ENCODE data around the gene C21orf91. TPM values are rescaled to one million over a fixed set of nuclear protein-coding genes. Genes with fewer than 3 reads are reported as not detected.

Gene C21orf91
- total RNA-seq, 8 experiments from 2014 or later = 5.9 to 22.2 (median 12.6) TPM

DNA sequence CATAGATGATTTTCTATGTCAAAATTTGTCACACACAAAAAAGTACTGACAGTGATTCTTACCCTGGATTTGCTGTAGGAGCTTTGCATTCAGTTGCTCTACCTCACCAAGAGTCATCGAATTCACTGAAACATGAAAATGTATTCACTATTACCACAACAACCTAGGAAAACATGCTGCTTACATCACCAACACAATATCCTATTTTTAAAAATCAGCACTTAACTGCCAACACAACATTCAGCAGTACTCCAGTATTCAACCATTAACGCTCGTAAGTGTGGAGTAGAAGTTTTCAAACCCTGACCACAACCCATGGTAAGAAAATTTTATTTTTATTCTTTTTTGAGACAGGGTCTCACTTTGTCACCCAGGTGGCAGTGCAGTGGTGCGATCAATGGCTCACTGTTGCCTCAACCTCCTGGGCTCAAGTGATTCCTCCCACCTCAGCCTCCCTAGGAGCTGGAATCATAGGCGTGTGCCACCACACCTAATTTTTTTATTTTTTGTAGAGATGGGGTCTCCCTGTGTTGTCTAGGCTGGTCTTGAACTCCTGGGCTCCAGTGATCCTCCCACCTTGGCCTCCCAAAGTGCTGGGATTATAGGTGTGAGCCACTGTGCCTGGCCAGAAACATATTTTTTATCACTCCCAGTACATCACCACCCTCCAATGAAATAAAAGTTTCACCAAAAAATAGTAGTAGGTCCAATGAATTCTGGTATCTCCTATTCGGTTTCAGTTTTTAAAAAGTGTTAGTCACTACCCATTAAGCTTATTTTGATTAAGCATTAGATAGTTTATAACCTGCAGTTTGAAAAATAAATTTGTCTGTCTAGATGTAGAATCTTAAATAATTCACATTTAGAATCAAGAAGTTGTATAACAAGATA lies 23.8 kb downstream of the C21orf91 start:
- in situ Hi-C loops (cut with MboI; ENCODE audit: low pct_unique_long_range_greater_than_20kb in 2 of 9, low sequenced_read_pairs in 9 of 9, unreplicated experiment in 9 of 9) = no loop called here
- H3K4me1 ChIP-seq (replicated peaks in 1 of 2) = no peaks in the 10 kb centered on the region
- no peak overlapping the region for H3K27ac ChIP-seq
- 83 to 100% (median 95%) methylated on average over 1 to 5 of the region's 6 CpGs; no CpG with 5 or more reads in 1 of the 10 experiments for WGBS, 10 experiments
- no peak for ATAC-seq (replicated peaks in 6 of 8)
- H3K4me3 ChIP-seq = no peak overlapping the region

DNA sequence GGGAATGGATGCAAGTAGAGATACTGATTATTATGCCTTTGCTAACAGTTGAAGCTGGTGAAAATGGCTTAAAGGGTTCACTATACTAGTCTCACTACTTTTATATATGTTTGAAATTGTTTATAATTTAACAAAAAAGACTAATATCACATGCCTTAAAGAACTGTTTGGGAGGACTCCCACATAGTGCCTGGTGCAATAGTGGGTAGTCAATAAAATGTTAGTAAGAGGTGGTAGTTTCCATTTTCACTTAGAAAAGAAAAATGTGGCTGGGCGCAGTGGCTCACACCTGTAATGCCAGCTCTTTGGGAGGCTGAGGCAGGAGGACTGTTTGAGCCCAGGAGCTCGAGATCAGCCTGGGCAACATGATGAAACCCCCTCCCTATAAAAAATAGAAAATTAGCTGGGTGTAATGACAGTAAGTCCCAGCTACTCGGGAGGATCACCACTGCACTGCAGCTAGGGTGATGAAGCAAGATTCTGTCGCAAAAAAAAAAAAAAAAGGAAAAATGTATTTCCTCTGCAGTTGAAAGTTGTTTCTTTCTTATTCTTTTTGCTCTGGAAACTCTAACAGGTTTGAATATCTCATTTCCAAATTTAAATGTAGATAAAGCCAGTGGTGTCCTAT lies 24.5 kb downstream of the C21orf91 start:
- H3K27ac ChIP-seq = no peak overlapping the region
- H3K4me3 ChIP-seq = no peak overlapping the region
- 69 to 100% (median 100%) methylated on average over 1 to 4 of the region's 4 CpGs for WGBS, 10 experiments
- in situ Hi-C loops (cut with MboI; ENCODE audit: low pct_unique_long_range_greater_than_20kb in 2 of 9, low sequenced_read_pairs in 9 of 9, unreplicated experiment in 9 of 9) = no loop called here
- H3K4me1 ChIP-seq (replicated peaks in 1 of 2) = no peaks in the 10 kb centered on the region
- ATAC-seq (replicated peaks in 6 of 8) = no peak

DNA sequence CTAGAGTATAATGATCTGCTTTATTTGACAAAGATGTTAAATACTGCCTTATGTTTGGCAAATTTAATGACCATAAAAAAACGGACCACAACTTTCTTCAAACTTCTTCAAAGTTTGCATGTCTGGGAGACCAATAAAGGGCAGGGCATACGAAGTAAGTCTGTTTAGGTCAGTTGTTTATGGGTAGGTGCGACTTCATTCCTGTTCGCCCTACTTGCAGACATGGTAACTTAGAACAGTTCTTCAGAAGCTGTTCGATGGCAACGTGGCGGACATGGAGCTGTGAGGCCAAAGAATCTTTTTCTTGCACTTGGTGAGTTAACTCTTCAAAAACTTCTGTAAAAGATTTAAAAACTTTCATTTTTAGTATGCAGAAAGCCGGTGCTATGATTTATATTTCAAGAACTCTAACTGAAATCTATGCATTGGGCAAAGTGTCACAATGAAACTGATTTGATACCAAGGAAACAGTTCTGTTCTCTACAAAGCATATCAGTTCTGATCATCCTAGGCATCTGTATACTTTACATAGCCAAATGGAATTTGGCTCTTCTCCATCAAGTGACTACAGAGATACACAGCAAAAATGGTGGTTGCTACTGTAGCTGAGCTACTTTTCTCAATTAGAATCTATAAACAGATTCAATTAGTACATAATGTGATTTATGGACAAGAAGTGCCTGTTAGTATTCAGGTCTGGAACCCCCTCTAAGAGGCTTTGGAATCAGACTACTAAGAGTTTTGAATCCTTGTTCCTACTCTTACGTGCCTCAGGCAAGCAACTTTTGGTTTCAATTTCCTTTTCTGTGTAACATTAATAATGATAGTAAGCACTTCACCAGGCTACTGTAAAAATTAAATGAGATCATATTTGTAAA lies 25.7 kb downstream of the C21orf91 start:
- no peak overlapping the region for H3K4me3 ChIP-seq
- H3K4me1 ChIP-seq (replicated peaks in 1 of 2) = no peaks in the 10 kb centered on the region
- H3K27ac ChIP-seq = no peak overlapping the region
- peak in 4 of 8 experiments; percentile 13 to 82 (median 54) for ATAC-seq (replicated peaks in 6 of 8)
- in situ Hi-C loops (cut with MboI; ENCODE audit: low pct_unique_long_range_greater_than_20kb in 2 of 9, low sequenced_read_pairs in 9 of 9, unreplicated experiment in 9 of 9) = no loop called here
- WGBS, 10 experiments = 61 to 96% (median 84%) methylated on average over 3 to 9 of the region's 9 CpGs

DNA sequence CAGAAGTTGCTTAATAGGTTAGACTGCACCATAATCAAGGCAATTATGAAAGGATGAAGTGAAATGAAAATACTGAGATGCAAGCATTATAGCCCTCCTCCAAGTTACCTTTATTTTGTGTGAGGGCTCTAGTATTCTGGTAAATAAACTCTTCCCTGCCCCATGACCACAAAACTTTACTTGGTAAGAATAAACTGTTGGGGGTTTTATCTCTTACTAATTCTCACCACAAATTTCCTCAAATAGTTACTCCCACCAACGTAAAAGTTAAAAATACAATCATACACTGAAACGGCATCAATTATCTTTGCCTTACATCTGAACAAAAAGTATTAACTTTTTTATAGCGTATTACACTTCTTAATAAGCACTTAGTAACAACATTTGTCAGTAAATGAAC lies 29.5 kb downstream of the C21orf91 start:
- Histone ChIP-seq H3K4me3 (no peak overlapping the region), H3K4me1 (replicated peaks in 1 of 2) (no peaks in the 10 kb centered on the region), H3K27ac (no peak overlapping the region)
- in situ Hi-C loops (cut with MboI; ENCODE audit: low pct_unique_long_range_greater_than_20kb in 2 of 9, low sequenced_read_pairs in 9 of 9, unreplicated experiment in 9 of 9) = no loop called here
- 83 to 100% (median 94%) methylated on average over 2 to 3 of the region's 3 CpGs for WGBS, 10 experiments
- ATAC-seq (replicated peaks in 6 of 8) = no peak

DNA sequence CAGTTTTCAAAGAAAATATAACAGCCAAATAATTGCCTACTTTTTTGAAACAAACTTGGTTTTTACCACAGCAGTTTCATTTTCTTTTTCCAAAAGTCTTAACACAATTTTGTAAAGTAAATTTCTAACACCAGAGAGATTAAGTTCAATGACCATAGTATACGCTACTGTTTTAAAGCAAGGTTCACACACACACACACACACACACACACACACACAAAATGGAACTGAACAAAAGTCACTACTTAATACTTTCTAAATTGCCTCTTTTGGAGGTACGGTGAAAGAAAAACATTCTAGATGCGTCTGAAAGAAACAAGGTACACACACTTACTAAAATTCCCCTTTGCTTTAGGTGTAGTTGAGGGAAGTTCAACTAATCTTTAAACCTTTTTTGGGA lies 30.1 kb downstream of the C21orf91 start:
- no peak for ATAC-seq (replicated peaks in 6 of 8)
- WGBS, 10 experiments = 29 to 96% (median 57%) methylated on average over 3 of the region's 3 CpGs; no CpG with 5 or more reads in 2 of the 10 experiments
- H3K4me3 ChIP-seq = no peak overlapping the region
- in situ Hi-C loops (cut with MboI; ENCODE audit: low pct_unique_long_range_greater_than_20kb in 2 of 9, low sequenced_read_pairs in 9 of 9, unreplicated experiment in 9 of 9) = no loop called here
- no peak overlapping the region for H3K27ac ChIP-seq
- no peaks in the 10 kb centered on the region for H3K4me1 ChIP-seq (replicated peaks in 1 of 2)

DNA sequence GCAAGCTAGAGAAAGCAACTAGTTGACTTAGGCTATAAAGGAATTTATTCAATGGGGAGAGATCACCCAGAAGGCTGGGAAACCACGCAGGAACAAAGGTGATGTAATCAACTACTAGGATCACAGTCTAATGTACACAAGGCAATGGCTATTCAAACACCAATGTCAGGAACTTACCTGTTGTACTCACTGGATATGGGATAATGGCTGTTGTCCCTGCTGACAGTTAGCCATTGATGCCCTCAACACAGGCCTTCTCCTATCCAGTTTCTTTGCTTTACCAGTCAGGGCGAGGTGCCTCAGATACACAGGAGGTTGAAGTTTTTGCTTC lies 32.3 kb downstream of the C21orf91 start:
- Histone ChIP-seq H3K4me3 (no peak overlapping the region), H3K4me1 (replicated peaks in 1 of 2) (no peaks in the 10 kb centered on the region), H3K27ac (no peak overlapping the region)
- ATAC-seq (replicated peaks in 6 of 8) = no peak
- 86 to 100% (median 100%) methylated on average over 1 to 2 of the region's 2 CpGs; no CpG with 5 or more reads in 3 of the 10 experiments for WGBS, 10 experiments
- in situ Hi-C loops (cut with MboI; ENCODE audit: low pct_unique_long_range_greater_than_20kb in 2 of 9, low sequenced_read_pairs in 9 of 9, unreplicated experiment in 9 of 9) = no loop called here

DNA sequence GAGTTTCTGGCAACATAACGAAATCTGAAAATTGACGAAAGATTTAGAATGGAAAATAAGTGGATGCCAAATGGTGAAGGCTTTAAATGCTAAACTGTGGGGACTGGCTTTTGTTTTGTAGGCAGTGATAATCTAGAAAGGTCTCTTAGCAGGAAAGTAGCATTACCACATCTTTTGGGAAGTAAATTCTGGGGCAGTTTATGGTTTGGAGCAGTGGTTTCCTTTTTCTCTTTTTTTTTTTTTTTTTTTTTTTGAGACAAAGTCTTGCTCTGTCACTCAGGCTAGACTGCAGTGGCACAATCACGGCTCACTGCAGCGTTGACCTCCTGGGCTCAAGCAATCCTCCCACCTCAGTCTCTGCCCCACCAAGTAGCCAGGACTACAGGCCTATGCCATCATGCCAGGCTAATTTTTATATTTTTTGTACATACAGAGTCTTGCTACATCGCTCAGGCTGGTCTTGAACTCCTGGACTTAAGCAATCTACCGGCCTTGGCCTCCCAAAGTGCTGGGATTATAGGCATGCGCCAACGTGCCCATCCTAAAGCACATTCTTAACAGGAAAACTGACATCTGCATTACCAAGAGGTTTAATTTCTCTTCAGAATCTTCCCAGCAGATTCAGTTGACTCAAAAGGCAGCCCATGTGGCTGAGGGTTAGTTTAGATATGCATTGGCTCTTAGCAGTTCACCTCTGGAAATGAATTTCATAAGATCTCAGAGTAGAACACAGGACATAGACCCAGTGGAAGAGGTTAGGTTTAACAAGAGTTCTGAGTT lies 32.9 kb downstream of the C21orf91 start:
- 70 to 100% (median 97%) methylated on average over 1 to 8 of the region's 8 CpGs; no CpG with 5 or more reads in 1 of the 10 experiments for WGBS, 10 experiments
- H3K4me3 ChIP-seq = no peak overlapping the region
- no peak overlapping the region for H3K27ac ChIP-seq
- in situ Hi-C loops (cut with MboI; ENCODE audit: low pct_unique_long_range_greater_than_20kb in 2 of 9, low sequenced_read_pairs in 9 of 9, unreplicated experiment in 9 of 9) = no loop called here
- no peak for ATAC-seq (replicated peaks in 6 of 8)
- H3K4me1 ChIP-seq (replicated peaks in 1 of 2) = no peaks in the 10 kb centered on the region

DNA sequence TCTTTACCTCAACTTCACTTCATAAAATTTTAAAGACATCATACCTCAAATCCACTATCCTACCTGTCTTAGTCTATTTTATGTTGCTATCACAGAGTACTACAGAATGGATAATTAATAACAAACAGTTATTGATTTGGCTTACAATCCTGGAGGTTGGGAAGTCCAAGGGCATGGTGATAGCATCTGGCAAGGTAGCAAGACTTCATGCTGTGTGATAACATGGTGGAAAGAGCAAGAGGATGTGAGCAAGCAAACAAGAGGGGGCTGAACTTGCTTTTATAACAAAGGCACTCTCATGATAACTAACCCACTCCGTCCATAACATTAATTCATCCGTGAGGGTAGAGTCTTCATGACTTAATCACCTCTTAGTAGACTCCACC lies 33.8 kb downstream of the C21orf91 start:
- no peak for ATAC-seq (replicated peaks in 6 of 8)
- Histone ChIP-seq H3K4me1 (replicated peaks in 1 of 2) (no peaks in the 10 kb centered on the region), H3K4me3 (no peak overlapping the region), H3K27ac (no peak overlapping the region)
- in situ Hi-C loops (cut with MboI; ENCODE audit: low pct_unique_long_range_greater_than_20kb in 2 of 9, low sequenced_read_pairs in 9 of 9, unreplicated experiment in 9 of 9) = no loop called here
- 92 to 100% (median 100%) methylated on average over 1 to 2 of the region's 2 CpGs; no CpG with 5 or more reads in 4 of the 10 experiments for WGBS, 10 experiments

DNA sequence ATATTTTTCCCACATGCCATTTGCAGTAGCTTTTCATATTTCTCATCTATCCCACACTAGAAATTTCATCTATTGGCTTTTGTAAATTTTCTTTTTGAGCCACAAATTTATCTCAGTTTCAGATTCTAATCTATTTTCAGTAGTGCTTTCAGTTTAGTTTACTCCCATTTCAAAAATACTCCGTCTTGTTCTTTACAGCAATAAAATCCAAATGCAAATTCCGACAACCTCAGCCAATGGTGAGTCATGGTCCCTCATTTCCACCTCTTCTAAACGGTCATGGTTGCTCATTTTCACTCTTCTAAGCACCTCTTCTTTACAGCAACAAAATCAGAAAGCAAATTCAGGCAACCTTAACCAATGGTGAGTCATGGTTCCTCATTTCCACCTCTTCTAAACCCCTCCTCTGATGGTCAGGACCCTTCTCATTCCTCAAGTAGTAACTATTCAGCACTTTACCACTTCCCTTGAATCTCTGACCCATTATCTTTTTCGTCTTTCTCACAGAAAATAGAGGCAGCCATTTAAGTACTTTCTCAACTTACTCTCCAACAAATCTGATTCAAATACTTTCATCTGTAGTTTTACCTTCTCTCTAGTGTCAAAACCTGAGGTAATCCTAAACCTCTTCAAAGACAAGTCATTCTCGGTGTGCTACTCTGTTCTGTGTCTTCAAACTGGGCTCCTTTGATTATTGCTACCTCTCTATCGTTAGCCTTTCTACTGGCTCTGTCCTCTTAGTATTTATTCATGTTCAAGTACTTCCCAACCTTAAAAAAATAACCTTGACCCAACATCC lies 34.4 kb downstream of the C21orf91 start:
- ATAC-seq (replicated peaks in 6 of 8) = peak in 2 of 8 experiments; percentile 51 to 62
- WGBS, 10 experiments = 58 to 98% (median 86%) methylated on average over 1 to 6 of the region's 6 CpGs
- Histone ChIP-seq H3K27ac (no peak overlapping the region), H3K4me1 (replicated peaks in 1 of 2) (no peaks in the 10 kb centered on the region), H3K4me3 (no peak overlapping the region)
- in situ Hi-C loops (cut with MboI; ENCODE audit: low pct_unique_long_range_greater_than_20kb in 2 of 9, low sequenced_read_pairs in 9 of 9, unreplicated experiment in 9 of 9) = no loop called here

DNA sequence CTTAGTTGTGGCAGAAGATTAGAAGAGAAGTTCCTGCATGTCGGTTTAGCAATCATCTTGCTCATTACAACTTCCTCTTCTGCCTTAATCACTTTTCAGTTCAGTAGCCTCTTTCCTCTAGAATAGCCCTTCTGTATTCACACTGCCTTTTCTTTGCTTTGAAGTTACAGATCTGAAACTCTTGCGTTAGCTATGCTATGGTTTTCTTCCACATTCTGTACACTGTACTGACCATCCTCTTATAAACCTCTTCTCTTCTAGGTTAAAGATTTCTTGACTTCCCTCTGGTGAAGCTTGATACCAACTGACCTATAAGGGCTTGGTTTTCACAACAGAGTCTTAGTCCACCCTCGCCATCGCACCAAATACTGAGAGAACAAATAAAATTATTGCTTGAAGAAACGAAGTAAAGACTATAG lies 35.0 kb downstream of the C21orf91 start:
- 56 to 96% (median 85%) methylated on average over 3 to 5 of the region's 5 CpGs; no CpG with 5 or more reads in 1 of the 10 experiments for WGBS, 10 experiments
- H3K4me1 ChIP-seq (replicated peaks in 1 of 2) = no peaks in the 10 kb centered on the region
- H3K27ac ChIP-seq = no peak overlapping the region
- ATAC-seq (replicated peaks in 6 of 8) = no peak
- in situ Hi-C loops (cut with MboI; ENCODE audit: low pct_unique_long_range_greater_than_20kb in 2 of 9, low sequenced_read_pairs in 9 of 9, unreplicated experiment in 9 of 9) = no loop called here
- H3K4me3 ChIP-seq = no peak overlapping the region

DNA sequence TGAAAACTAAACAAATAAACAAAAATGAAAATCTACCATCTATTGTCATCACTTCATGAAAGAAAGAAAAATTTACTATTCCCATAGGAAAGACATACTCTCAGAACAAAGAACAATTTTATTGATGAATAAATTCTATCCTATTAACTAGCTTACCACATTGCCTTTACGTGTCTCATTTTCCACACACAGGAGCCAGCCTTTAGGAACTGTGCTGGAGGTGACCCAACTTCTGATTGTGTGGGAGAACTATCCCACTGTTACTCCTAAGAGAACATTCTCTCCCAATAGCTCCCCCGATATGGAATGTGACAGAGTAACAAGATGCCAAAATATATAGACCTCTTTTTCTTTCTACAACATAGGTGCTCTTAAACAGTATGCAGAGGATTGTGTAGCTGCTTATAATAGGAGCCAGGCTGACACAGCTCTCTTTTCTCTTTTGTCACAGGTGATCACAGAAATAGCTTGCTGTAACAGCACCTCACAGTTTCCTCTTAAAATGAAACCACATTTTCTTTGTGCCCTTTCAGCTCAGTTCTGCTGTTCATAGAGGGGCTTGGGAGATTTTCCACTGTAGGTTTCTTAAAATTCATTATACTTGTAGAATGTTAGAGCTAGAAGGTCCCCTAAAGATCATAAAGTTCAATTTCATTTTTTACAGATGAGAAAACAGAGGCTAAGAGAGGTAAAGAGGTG lies 35.5 kb downstream of the C21orf91 start:
- in situ Hi-C loops (cut with MboI; ENCODE audit: low pct_unique_long_range_greater_than_20kb in 2 of 9, low sequenced_read_pairs in 9 of 9, unreplicated experiment in 9 of 9) = no loop called here
- Histone ChIP-seq H3K27ac (no peak overlapping the region), H3K4me3 (no peak overlapping the region), H3K4me1 (replicated peaks in 1 of 2) (no peaks in the 10 kb centered on the region)
- no peak for ATAC-seq (replicated peaks in 6 of 8)
- 30 to 100% (median 88%) methylated on average over 1 to 2 of the region's 2 CpGs; no CpG with 5 or more reads in 1 of the 10 experiments for WGBS, 10 experiments

Data from motor neuron (in vitro differentiated cells).